Measurements from ENCODE around the gene ASIC3.

ASIC3 gene

GRCh38 chr7:151085329-151085690, 37.0 kb downstream of the ASIC3 start:
- DNase-seq (ENCODE audit: low read depth in 2 of 2, low spot score in 1 of 2): no peak

- DNase-seq (ENCODE audit: low read depth in 2 of 2, low spot score in 1 of 2): no peak
Measured at GRCh38 chr7:151085691-151086620, 37.6 kb downstream of the ASIC3 start, which contains the start of gene AGAP3. Gene AGAP3 (plus strand): TSS chr7:151086475. CDS start chr7:151086742, 267 bp downstream.

- DNase-seq (ENCODE audit: low read depth in 2 of 2, low spot score in 1 of 2): no peak
Measured at GRCh38 chr7:151086802-151087244, 38.5 kb downstream of the ASIC3 start.

GRCh38 chr7:151087245-151088018, 39.1 kb downstream of the ASIC3 start:
- no peak for DNase-seq (ENCODE audit: low read depth in 2 of 2, low spot score in 1 of 2)

GRCh38 chr7:151088019-151088855, 39.9 kb downstream of the ASIC3 start:
- no peak for DNase-seq (ENCODE audit: low read depth in 2 of 2, low spot score in 1 of 2)

- no peak for DNase-seq (ENCODE audit: low read depth in 2 of 2, low spot score in 1 of 2)
Measured at GRCh38 chr7:151088856-151089699, 40.7 kb downstream of the ASIC3 start.

- no peak for DNase-seq (ENCODE audit: low read depth in 2 of 2, low spot score in 1 of 2)
Measured at GRCh38 chr7:151089893-151090730, 41.8 kb downstream of the ASIC3 start.

- no peak for DNase-seq (ENCODE audit: low read depth in 2 of 2, low spot score in 1 of 2)
Measured at GRCh38 chr7:151091003-151091402, 42.7 kb downstream of the ASIC3 start.

- no peak for DNase-seq (ENCODE audit: low read depth in 2 of 2, low spot score in 1 of 2)
Measured at GRCh38 chr7:151091431-151091830, 43.1 kb downstream of the ASIC3 start.

GRCh38 chr7:151091988-151092387, 43.7 kb downstream of the ASIC3 start:
- DNase-seq (ENCODE audit: low read depth in 2 of 2, low spot score in 1 of 2): no peak

GRCh38 chr7:151093748-151094147, 45.4 kb downstream of the ASIC3 start:
- DNase-seq (ENCODE audit: low read depth in 2 of 2, low spot score in 1 of 2): no peak

- DNase-seq (ENCODE audit: low read depth in 2 of 2, low spot score in 1 of 2): no peak
Measured at GRCh38 chr7:151094675-151095074, 46.3 kb downstream of the ASIC3 start.

- DNase-seq (ENCODE audit: low read depth in 2 of 2, low spot score in 1 of 2): no peak
Measured at GRCh38 chr7:151095123-151095797, 46.9 kb downstream of the ASIC3 start.

- no peak for DNase-seq (ENCODE audit: low read depth in 2 of 2, low spot score in 1 of 2)
Measured at GRCh38 chr7:151095828-151096475, 47.6 kb downstream of the ASIC3 start.

- no peak for DNase-seq (ENCODE audit: low read depth in 2 of 2, low spot score in 1 of 2)
Measured at GRCh38 chr7:151099486-151100211, 51.3 kb downstream of the ASIC3 start.

- no peak for DNase-seq (ENCODE audit: low read depth in 2 of 2, low spot score in 1 of 2)
Measured at GRCh38 chr7:151100921-151101320, 52.6 kb downstream of the ASIC3 start.

GRCh38 chr7:151101621-151102396, 53.5 kb downstream of the ASIC3 start:
- no peak for DNase-seq (ENCODE audit: low read depth in 2 of 2, low spot score in 1 of 2)
